ENCODE results near the gene S100A3. TPM values are rescaled to one million over a fixed set of nuclear protein-coding genes. Genes with fewer than 3 reads are reported as not detected.
"Not testable (repeated sequence)": the region's sequence is repeated elsewhere in the genome, so short reads cannot be mapped to it uniquely, and the experiment has no call there.

Gene S100A3
- total and polyA plus RNA-seq, 9 donors = 0.48 to 2.5 (median 1.6) TPM; not detected in 4

- TF ChIP-seq CTCF (IDR thresholded peaks at IDR 0.05) = no peak
- TF ChIP-seq POLR2A (IDR thresholded peaks at IDR 0.05) = no peak
- 12 to 20% (median 18%) methylated on average over 4 of the region's 4 CpGs for WGBS, 3 donors
- no peaks in the 10 kb centered on the region for H3K27me3 ChIP-seq
- no peaks in the 10 kb centered on the region for H3K9me3 ChIP-seq
- intact Hi-C loops (cut with DNase I) = no loop called here
- DNase-seq = no peak
- peak overlapping the region in 1 of 2 donors; percentile 37 for H3K27ac ChIP-seq
- H3K4me1 ChIP-seq (ENCODE audit: insufficient read depth) = peaks cover 5% of the 10 kb centered on the region
- H3K4me3 ChIP-seq = no peak overlapping the region
- H3K36me3 ChIP-seq = no peaks in the 10 kb centered on the region
Observed at GRCh38 chr1:153592748-153593147, 43.7 kb upstream of the S100A3 start.

GRCh38 chr1:153588482-153588881 is 39.4 kb upstream of the S100A3 start:
- no peak overlapping the region for H3K4me3 ChIP-seq
- TF ChIP-seq POLR2A (IDR thresholded peaks at IDR 0.05) (no peak), EP300 (IDR thresholded peaks at IDR 0.05) (no peak), CTCF (IDR thresholded peaks at IDR 0.05) (no peak)
- whole genome bisulfite sequencing, 3 donors = 15 to 39% (median 27%) methylated on average over 2 of the region's 2 CpGs
- no peaks in the 10 kb centered on the region for H3K27me3 ChIP-seq
- DNase-seq = no peak
- peaks cover 18% of the 10 kb centered on the region for H3K4me1 ChIP-seq (ENCODE audit: insufficient read depth)
- no peaks in the 10 kb centered on the region for H3K36me3 ChIP-seq
- H3K27ac ChIP-seq = no peak overlapping the region
- intact Hi-C loops (cut with DNase I) = no loop called here
- H3K9me3 ChIP-seq = no peaks in the 10 kb centered on the region

GRCh38 chr1:153588033-153588432 is 39.0 kb upstream of the S100A3 start:
- H3K4me3 ChIP-seq; H3K36me3 ChIP-seq; intact Hi-C loops (cut with DNase I); DNase-seq; H3K9me3 ChIP-seq; H3K27ac ChIP-seq; H3K27me3 ChIP-seq: not testable (repeated sequence)
- peaks cover 16% of the 10 kb centered on the region for H3K4me1 ChIP-seq (ENCODE audit: insufficient read depth)
- WGBS, 3 donors = 64 to 81% (median 72%) methylated on average over 10 of the region's 10 CpGs

GRCh38 chr1:153587314-153587713 is 38.3 kb upstream of the S100A3 start:
- no peak for TF ChIP-seq POLR2A (IDR thresholded peaks at IDR 0.05)
- no peak for TF ChIP-seq EP300 (IDR thresholded peaks at IDR 0.05)
- no peak for TF ChIP-seq CTCF (IDR thresholded peaks at IDR 0.05)
- no peaks in the 10 kb centered on the region for H3K36me3 ChIP-seq
- no peaks in the 10 kb centered on the region for H3K9me3 ChIP-seq
- intact Hi-C loops (cut with DNase I) = no loop called here
- WGBS, 3 donors = 8 to 36% (median 21%) methylated on average over 5 of the region's 5 CpGs
- DNase-seq = no peak
- H3K27me3 ChIP-seq = no peaks in the 10 kb centered on the region
- H3K4me3 ChIP-seq = no peak overlapping the region
- H3K4me1 ChIP-seq (ENCODE audit: insufficient read depth) = peaks cover 15% of the 10 kb centered on the region
- H3K27ac ChIP-seq = no peak overlapping the region

GRCh38 chr1:153586347-153586746 is 37.3 kb upstream of the S100A3 start:
- H3K4me1 ChIP-seq (ENCODE audit: insufficient read depth) = peaks cover 15% of the 10 kb centered on the region
- intact Hi-C loops (cut with DNase I) = no loop called here
- no peak overlapping the region for H3K4me3 ChIP-seq
- H3K36me3 ChIP-seq = no peaks in the 10 kb centered on the region
- TF ChIP-seq POLR2A (IDR thresholded peaks at IDR 0.05) = no peak
- TF ChIP-seq EP300 (IDR thresholded peaks at IDR 0.05) = no peak
- TF ChIP-seq CTCF (IDR thresholded peaks at IDR 0.05) = no peak
- no peaks in the 10 kb centered on the region for H3K9me3 ChIP-seq
- H3K27me3 ChIP-seq = no peaks in the 10 kb centered on the region
- DNase-seq = no peak
- H3K27ac ChIP-seq = no peak overlapping the region
- WGBS, 3 donors = 42 to 50% (median 43%) methylated on average over 1 of the region's 1 CpG
